Naive B cell (primary cell): ENCODE data around the gene DCAF6. TPM values are rescaled to one million over a fixed set of nuclear protein-coding genes. Genes with fewer than 3 reads are reported as not detected.
A peak's percentile ranks its signal among the peaks of the same experiment; 100 is the strongest.

ENCODE experiments used
- ATAC-seq, 2 donors: fragments of 150-1000 bp; cut with Tn5 transposase; 2 replicates each; pipeline ENCODE4 v1.10.0; 2021; ENCODE audit warnings: low read depth in 2 of 2, mild to moderate bottlenecking in 2 of 2, moderate library complexity in 2 of 2
- DNase-seq: peaks from one replicate; pipeline ENCODE4 v3.0.0; 2022
- H3K27ac Mint-ChIP-seq, 6 donors: one replicate each; pipeline ENCODE4 v1.8.0; 2020 to 2022; ENCODE audit warnings: mild to moderate bottlenecking in 6 of 6, mixed read lengths in 6 of 6, moderate library complexity in 5 of 6, inconsistent platforms in 2 of 6
- H3K27me3 Mint-ChIP-seq, 3 donors: one replicate each; pipeline ENCODE4 v1.8.0; 2021 to 2022; ENCODE audit warnings: mixed read lengths in 3 of 3, mild to moderate bottlenecking in 1 of 3
- H3K36me3 Mint-ChIP-seq, 2 donors: one replicate each; pipeline ENCODE4 v1.8.0; 2020 to 2022; ENCODE audit warnings: mixed read lengths in 2 of 2, inconsistent platforms in 1 of 2, mild to moderate bottlenecking in 1 of 2
- H3K4me1 Mint-ChIP-seq, 3 donors: one replicate each; pipeline ENCODE4 v1.8.0; 2020 to 2022; ENCODE audit warnings: mixed read lengths in 3 of 3, inconsistent platforms in 1 of 3, mild to moderate bottlenecking in 1 of 3, moderate library complexity in 1 of 3
- H3K4me3 Mint-ChIP-seq, 8 donors: one replicate each; pipeline ENCODE4 v1.8.0; 2020 to 2022; ENCODE audit warnings: mild to moderate bottlenecking in 8 of 8, mixed read lengths in 8 of 8, moderate library complexity in 8 of 8, inconsistent platforms in 2 of 8
- H3K9me3 Mint-ChIP-seq, 7 donors: one replicate each; pipeline ENCODE4 v1.8.0; 2020 to 2022; ENCODE audit warnings: mixed read lengths in 7 of 7, mild to moderate bottlenecking in 5 of 7, inconsistent platforms in 2 of 7, moderate library complexity in 1 of 7
- polyA plus RNA-seq, 6 donors: library from polyadenylated mRNA; unstranded; fragments of 300-500 nt; fragmentation: Illumina TruSeq; gene quantifications; one replicate each; pipeline ENCODE4 v1.2.3, GENCODE V29; 2021; ENCODE audit warnings: low read depth in 6 of 6

The DCAF6 gene
- polyA plus RNA-seq, 6 donors from 2014 or later, result 9.9 to 19.5 (median 15.9) TPM

- peak overlapping the region in 1 of 8 donors; percentile 29 for H3K4me3 Mint-ChIP-seq
- no peaks in the 10 kb centered on the region for H3K27me3 Mint-ChIP-seq
- no peak overlapping the region for H3K27ac Mint-ChIP-seq
- DNase-seq, result no peak
- peaks cover 0 to 1% (median 0%) of the 10 kb centered on the region in 7 donors for H3K9me3 Mint-ChIP-seq
- H3K36me3 Mint-ChIP-seq, result peaks cover 15 to 28% of the 10 kb centered on the region in 2 donors
- no peak for ATAC-seq
- H3K4me1 Mint-ChIP-seq, result peaks cover 14 to 21% (median 19%) of the 10 kb centered on the region in 3 donors
Observed at GRCh38 chr1:167950569-167950968, 14.1 kb downstream of the DCAF6 start.

DNA sequence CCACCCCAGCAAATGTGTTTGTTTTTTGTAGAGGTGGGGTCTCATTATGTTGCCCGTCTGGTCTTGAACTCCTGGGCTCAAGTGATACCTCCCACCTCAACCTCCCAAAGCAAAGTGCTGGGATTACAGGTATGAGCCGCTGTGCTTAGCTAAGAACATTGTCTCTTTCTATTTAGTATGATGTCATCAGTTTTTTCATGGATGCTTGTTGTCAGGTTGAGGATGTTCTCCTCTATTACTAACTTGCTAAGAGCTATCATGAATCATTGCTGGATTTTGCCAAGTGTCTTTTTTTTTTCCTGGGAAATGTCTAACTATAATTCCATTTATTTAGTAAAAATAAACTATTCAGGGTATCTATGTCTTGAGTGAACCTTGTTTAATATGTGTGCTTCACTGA is 19.4 kb downstream of the DCAF6 start:
- Mint-ChIP-seq H3K4me1 (peaks cover 0 to 6% (median 0%) of the 10 kb centered on the region in 3 donors), H3K4me3 (no peak overlapping the region), H3K36me3 (peaks cover 15 to 21% of the 10 kb centered on the region in 2 donors), H3K27ac (no peak overlapping the region), H3K9me3 (no peaks in the 10 kb centered on the region), H3K27me3 (no peaks in the 10 kb centered on the region)
- DNase-seq (no peak), ATAC-seq (no peak)

DNA sequence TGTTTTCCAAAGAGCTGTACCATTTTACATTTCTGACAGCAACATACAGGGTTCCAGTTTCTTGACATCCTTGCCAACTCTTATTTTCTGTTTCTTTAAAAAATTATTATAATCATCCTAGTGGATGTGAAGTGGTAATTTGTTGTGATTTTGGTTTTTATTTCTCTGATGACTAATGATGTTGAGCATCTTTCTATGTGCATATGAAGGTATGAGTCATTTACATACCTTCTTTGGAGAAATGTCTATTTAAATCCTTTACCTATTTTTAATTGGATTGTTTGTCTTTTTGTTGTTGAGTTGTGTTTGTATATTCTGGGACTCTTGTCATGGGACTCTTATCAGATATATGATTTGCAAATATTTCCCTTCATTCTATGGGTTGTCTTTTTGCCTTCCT is 21.2 kb downstream of the DCAF6 start:
- H3K9me3 Mint-ChIP-seq, result no peaks in the 10 kb centered on the region
- H3K27ac Mint-ChIP-seq, result no peak overlapping the region
- peaks cover 15 to 20% of the 10 kb centered on the region in 2 donors for H3K36me3 Mint-ChIP-seq
- no peaks in the 10 kb centered on the region for H3K27me3 Mint-ChIP-seq
- DNase-seq (no peak), ATAC-seq (no peak)
- H3K4me3 Mint-ChIP-seq, result no peak overlapping the region
- peaks cover 0 to 14% (median 0%) of the 10 kb centered on the region in 3 donors for H3K4me1 Mint-ChIP-seq

DNA sequence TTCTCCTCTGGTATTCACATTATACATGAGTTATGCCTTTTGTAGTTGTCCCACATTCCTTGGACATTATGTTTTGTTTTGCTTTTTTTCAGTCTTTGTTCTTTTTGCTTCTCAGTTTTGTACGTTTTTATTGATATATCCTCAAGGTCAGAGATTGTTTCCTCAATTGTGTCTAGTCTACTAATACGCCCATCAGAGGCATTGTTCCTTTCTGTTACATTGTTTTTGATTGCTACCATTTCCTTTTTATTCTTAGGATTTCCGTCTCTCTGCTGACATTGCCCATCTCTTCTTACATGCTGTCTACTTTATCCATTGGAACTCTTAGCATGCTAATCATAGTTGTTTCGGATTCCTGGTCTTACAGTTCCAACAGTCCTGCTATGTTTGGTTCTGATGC is 28.2 kb downstream of the DCAF6 start:
- H3K4me3 Mint-ChIP-seq, result no peak overlapping the region
- DNase-seq (no peak), ATAC-seq (no peak)
- no peaks in the 10 kb centered on the region for H3K9me3 Mint-ChIP-seq
- H3K36me3 Mint-ChIP-seq, result peaks cover 9 to 18% of the 10 kb centered on the region in 2 donors
- no peak overlapping the region for H3K27ac Mint-ChIP-seq
- peaks cover 0 to 8% (median 0%) of the 10 kb centered on the region in 3 donors for H3K4me1 Mint-ChIP-seq
- H3K27me3 Mint-ChIP-seq, result no peaks in the 10 kb centered on the region

DNA sequence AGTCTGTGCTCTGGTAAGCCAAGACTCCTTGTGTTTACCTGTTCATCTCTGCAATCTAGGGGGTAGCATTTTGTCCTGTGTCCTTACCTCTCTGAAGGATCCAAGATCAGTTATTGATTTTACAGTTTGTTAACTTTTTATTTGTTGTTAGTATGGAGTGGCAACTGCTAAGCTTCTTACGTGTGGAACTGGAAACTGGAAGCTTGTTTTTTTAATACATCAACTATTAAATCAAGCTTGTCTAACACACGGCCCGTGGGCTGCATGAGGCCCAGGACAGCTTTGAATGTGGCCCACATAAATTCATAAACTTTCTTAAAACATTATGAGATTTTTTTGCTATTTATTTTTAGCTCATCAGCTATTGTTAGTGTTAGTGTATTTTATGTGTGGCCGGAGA is 29.6 kb downstream of the DCAF6 start:
- H3K27me3 Mint-ChIP-seq, result no peaks in the 10 kb centered on the region
- no peaks in the 10 kb centered on the region for H3K9me3 Mint-ChIP-seq
- no peak overlapping the region for H3K27ac Mint-ChIP-seq
- ATAC-seq (no peak), DNase-seq (no peak)
- H3K36me3 Mint-ChIP-seq, result peaks cover 9 to 18% of the 10 kb centered on the region in 2 donors
- no peak overlapping the region for H3K4me3 Mint-ChIP-seq
- peaks cover 0 to 8% (median 0%) of the 10 kb centered on the region in 3 donors for H3K4me1 Mint-ChIP-seq

DNA sequence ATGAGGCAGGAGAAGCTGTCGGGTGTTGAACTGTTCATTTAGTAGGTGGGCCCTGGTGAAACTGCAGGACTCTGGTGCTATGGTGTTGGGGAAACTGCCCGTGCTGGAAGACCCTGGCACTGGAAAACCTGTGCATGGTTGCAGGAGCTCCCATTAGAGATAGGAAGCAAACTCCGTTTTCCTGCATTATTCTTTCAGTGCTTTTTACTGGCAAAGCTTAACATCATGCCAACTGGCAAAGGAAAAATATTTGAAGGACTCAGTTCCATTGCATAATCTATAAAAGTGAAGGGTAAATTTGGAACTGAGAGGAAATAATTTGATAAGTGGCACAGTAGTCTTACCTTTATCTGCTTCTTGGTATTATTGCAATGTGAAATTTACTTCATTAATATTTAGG is 32.1 kb downstream of the DCAF6 start:
- no peak overlapping the region for H3K27ac Mint-ChIP-seq
- ATAC-seq (no peak), DNase-seq (no peak)
- no peak overlapping the region for H3K4me3 Mint-ChIP-seq
- H3K36me3 Mint-ChIP-seq, result peaks cover 9 to 11% of the 10 kb centered on the region in 2 donors
- H3K9me3 Mint-ChIP-seq, result no peaks in the 10 kb centered on the region
- H3K27me3 Mint-ChIP-seq, result no peaks in the 10 kb centered on the region
- no peaks in the 10 kb centered on the region for H3K4me1 Mint-ChIP-seq

- ATAC-seq (no peak), DNase-seq (no peak)
- peaks cover 8 to 32% of the 10 kb centered on the region in 2 donors for H3K36me3 Mint-ChIP-seq
- H3K27me3 Mint-ChIP-seq, result no peaks in the 10 kb centered on the region
- peak overlapping the region in 1 of 6 donors; percentile 56 for H3K27ac Mint-ChIP-seq
- H3K9me3 Mint-ChIP-seq, result peaks cover 0 to 1% (median 0%) of the 10 kb centered on the region in 7 donors
- no peaks in the 10 kb centered on the region for H3K4me1 Mint-ChIP-seq
- no peak overlapping the region for H3K4me3 Mint-ChIP-seq
Observed at GRCh38 chr1:167973832-167974231, 37.3 kb downstream of the DCAF6 start.

GRCh38 chr1:167974698-167975097 is 38.2 kb downstream of the DCAF6 start:
- Mint-ChIP-seq H3K9me3 (peaks cover 0 to 1% (median 0%) of the 10 kb centered on the region in 7 donors), H3K4me3 (no peak overlapping the region), H3K27ac (no peak overlapping the region), H3K4me1 (no peaks in the 10 kb centered on the region), H3K27me3 (no peaks in the 10 kb centered on the region), H3K36me3 (peaks cover 16 to 39% of the 10 kb centered on the region in 2 donors)
- ATAC-seq (no peak), DNase-seq (no peak)

- Mint-ChIP-seq H3K36me3 (peaks cover 16 to 39% of the 10 kb centered on the region in 2 donors), H3K9me3 (peaks cover 0 to 1% (median 0%) of the 10 kb centered on the region in 7 donors), H3K4me3 (no peak overlapping the region), H3K27me3 (no peaks in the 10 kb centered on the region), H3K4me1 (peaks cover 0 to 7% (median 4%) of the 10 kb centered on the region in 3 donors), H3K27ac (no peak overlapping the region)
- ATAC-seq (no peak), DNase-seq (no peak)
Observed at GRCh38 chr1:167977245-167977644, 40.8 kb downstream of the DCAF6 start.

- Mint-ChIP-seq H3K4me3 (no peak overlapping the region), H3K4me1 (peaks cover 4 to 12% (median 6%) of the 10 kb centered on the region in 3 donors), H3K36me3 (peaks cover 13 to 35% of the 10 kb centered on the region in 2 donors), H3K9me3 (peaks cover 0 to 1% (median 0%) of the 10 kb centered on the region in 7 donors), H3K27me3 (no peaks in the 10 kb centered on the region), H3K27ac (peak overlapping the region in 1 of 6 donors; percentile 15)
- ATAC-seq, result no peak
- DNase-seq, result no peak
Observed at GRCh38 chr1:167981933-167982332, 45.5 kb downstream of the DCAF6 start.

GRCh38 chr1:167983797-167984420 is 47.4 kb downstream of the DCAF6 start:
- no peaks in the 10 kb centered on the region for H3K27me3 Mint-ChIP-seq
- peaks cover 7 to 16% of the 10 kb centered on the region in 2 donors for H3K36me3 Mint-ChIP-seq
- H3K27ac Mint-ChIP-seq, result no peak overlapping the region
- H3K4me3 Mint-ChIP-seq, result no peak overlapping the region
- ATAC-seq (no peak), DNase-seq (no peak)
- peaks cover 4 to 12% (median 6%) of the 10 kb centered on the region in 3 donors for H3K4me1 Mint-ChIP-seq
- H3K9me3 Mint-ChIP-seq, result no peaks in the 10 kb centered on the region

DNA sequence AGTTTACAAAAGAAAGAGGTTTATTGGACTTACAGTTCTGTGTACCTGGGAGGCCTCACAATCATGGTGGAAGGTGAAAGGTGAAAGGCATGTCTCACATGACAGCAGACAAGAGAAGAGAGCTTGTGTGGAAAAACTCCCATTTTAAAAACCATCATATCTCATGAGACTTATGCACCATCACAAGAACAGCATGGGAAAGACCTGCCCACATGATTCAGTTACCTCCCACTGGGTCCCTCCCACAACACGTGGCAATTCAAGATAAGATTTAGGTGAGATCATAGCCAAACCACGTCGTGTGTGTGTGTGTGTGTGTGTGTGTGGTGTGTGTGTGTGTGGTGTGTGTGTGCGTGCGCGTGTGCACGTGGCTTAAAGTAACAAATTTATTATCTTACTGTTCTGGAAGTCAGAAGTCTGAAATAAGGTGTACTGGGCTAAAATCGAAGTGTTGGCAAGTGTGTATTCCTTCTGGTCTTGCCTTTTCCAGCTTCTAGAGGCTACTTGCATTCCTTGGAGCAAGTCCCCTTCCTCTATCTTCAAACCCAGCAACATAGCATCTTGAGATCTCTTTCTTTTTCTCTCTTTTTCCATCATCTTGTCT is 48.5 kb downstream of the DCAF6 start:
- Mint-ChIP-seq H3K4me1 (peaks cover 4 to 12% (median 6%) of the 10 kb centered on the region in 3 donors), H3K9me3 (no peaks in the 10 kb centered on the region), H3K27ac (peak overlapping the region in 1 of 6 donors; percentile 27), H3K36me3 (peaks cover 0 to 9% of the 10 kb centered on the region in 2 donors), H3K4me3 (no peak overlapping the region), H3K27me3 (no peaks in the 10 kb centered on the region)
- no peak for ATAC-seq
- DNase-seq, result no peak

DNA sequence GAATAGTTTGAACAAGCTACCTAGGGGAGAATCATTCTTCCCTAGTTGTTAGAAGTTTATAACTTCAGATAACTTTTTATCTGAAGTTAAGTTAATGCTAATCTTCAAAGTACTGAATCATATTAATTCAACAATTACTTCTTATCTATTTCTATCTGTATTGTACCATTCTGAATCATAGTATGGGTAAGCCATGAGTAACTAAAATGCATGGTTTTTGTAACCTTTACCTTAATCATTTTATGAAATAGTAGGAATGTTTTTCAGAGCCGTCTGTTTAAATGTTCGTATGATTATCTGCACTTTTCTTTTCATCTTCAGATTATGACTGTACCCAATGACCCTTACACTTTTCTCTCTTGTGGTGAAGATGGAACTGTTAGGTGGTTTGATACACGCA is 50.7 kb downstream of the DCAF6 start:
- no peaks in the 10 kb centered on the region for H3K9me3 Mint-ChIP-seq
- peaks cover 5 to 8% of the 10 kb centered on the region in 2 donors for H3K36me3 Mint-ChIP-seq
- no peaks in the 10 kb centered on the region for H3K27me3 Mint-ChIP-seq
- no peak for ATAC-seq
- peaks cover 3 to 6% (median 4%) of the 10 kb centered on the region in 3 donors for H3K4me1 Mint-ChIP-seq
- no peak overlapping the region for H3K4me3 Mint-ChIP-seq
- no peak for DNase-seq
- no peak overlapping the region for H3K27ac Mint-ChIP-seq

DNA sequence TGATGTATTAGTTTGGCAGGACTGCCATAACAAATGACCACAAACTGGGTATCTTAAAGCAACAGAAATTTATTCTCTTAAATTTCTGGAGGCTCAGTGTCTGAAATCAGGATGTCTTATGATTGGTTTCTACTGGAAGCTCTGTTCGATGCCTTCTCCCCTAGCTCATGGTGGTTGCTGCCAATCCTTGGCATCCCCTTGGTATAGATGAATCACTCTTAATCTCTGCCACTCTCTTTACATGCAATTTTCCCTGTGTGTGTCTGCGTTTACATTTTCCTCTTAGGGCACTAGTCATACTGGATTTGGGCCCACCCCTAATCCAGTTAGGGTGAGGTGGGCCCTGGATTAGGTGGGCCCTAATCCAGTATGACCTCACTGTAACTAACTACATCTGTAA is 55.1 kb downstream of the DCAF6 start:
- H3K36me3 Mint-ChIP-seq, result peaks cover 0 to 8% of the 10 kb centered on the region in 2 donors
- H3K9me3 Mint-ChIP-seq, result no peaks in the 10 kb centered on the region
- H3K27ac Mint-ChIP-seq, result no peak overlapping the region
- no peaks in the 10 kb centered on the region for H3K4me1 Mint-ChIP-seq
- ATAC-seq (no peak), DNase-seq (no peak)
- peak overlapping the region in 1 of 8 donors; percentile 37 for H3K4me3 Mint-ChIP-seq
- H3K27me3 Mint-ChIP-seq, result no peaks in the 10 kb centered on the region
